Naive thymus-derived CD4-positive, alpha-beta T cell (primary cell): Measurements from ENCODE around the gene GLP1R. TPM values are rescaled to one million over a fixed set of nuclear protein-coding genes. Genes with fewer than 3 reads are reported as not detected.

Source experiments
- ATAC-seq: fragments of 150-1000 bp; cut with Tn5 transposase; 2 replicates; pipeline ENCODE4 v1.10.0; 2021; ENCODE audit warnings: mild to moderate bottlenecking, moderate library complexity
- CTCF ChIA-PET: fragments of 350-600 bp; sonication (Branson Sonifier 250); formaldehyde crosslinking; loops from one replicate; lab custom pipeline; 2021; ENCODE audit warnings: antibody characterized with exemption; lab: Charles Lee
- POLR2A ChIA-PET: fragments of 350-600 bp; sonication (Branson Sonifier 250); formaldehyde crosslinking; loops from one replicate; lab custom pipeline; 2021; ENCODE audit warnings: antibody characterized with exemption, inconsistent platforms; lab: Charles Lee
- DNase-seq, 9 donors: peaks; one replicate each; pipeline versions ENCODE4 v3.0.0 to v3.0.0-alpha.2; 2020 to 2022; ENCODE audit warnings: mixed read lengths in 1 of 9
- H3K27ac ChIP-seq: one replicate; pipeline ENCODE4 v1.7.0; 2013; ENCODE audit warnings: mild to moderate bottlenecking, low read depth, low read length, moderate library complexity
- H3K27me3 ChIP-seq, 2 donors: one replicate each; pipeline ENCODE4 v1.7.0; 2013; ENCODE audit warnings: low read length in 2 of 2, mild to moderate bottlenecking in 2 of 2, moderate library complexity in 2 of 2; ENCODE audit not compliant: control insufficient read depth in 2 of 2, insufficient read depth in 2 of 2
- H3K36me3 ChIP-seq, 3 experiments: 1 replicate in 2 of 3; 2 replicates in 1 of 3; pipeline ENCODE4 v1.7.0; 2013; ENCODE audit warnings: low read length in 3 of 3, mild to moderate bottlenecking in 3 of 3, moderate library complexity in 1 of 3; ENCODE audit not compliant: insufficient read depth in 3 of 3, control insufficient read depth in 2 of 3
- H3K4me1 ChIP-seq, 2 donors: one replicate each; pipeline ENCODE4 v1.7.0; 2013; ENCODE audit warnings: low read length in 2 of 2, mild to moderate bottlenecking in 2 of 2, moderate library complexity in 1 of 2; ENCODE audit not compliant: control insufficient read depth in 2 of 2, insufficient read depth in 2 of 2
- H3K4me3 ChIP-seq: 2 replicates; pipeline ENCODE4 v1.7.0; 2013; ENCODE audit warnings: mild to moderate bottlenecking, low read length
- H3K9me3 ChIP-seq, 3 experiments: 1 replicate in 2 of 3; 2 replicates in 1 of 3; pipeline ENCODE4 v1.7.0; 2013; ENCODE audit warnings: low read length in 3 of 3; ENCODE audit not compliant: control insufficient read depth in 2 of 3
- H3K27ac Mint-ChIP-seq, 9 donors: one replicate each; pipeline ENCODE4 v1.8.0; 2020 to 2022; ENCODE audit warnings: mixed read lengths in 9 of 9, mild to moderate bottlenecking in 8 of 9, moderate library complexity in 5 of 9, inconsistent platforms in 2 of 9
- H3K27me3 Mint-ChIP-seq, 5 donors: one replicate each; pipeline ENCODE4 v1.8.0; 2021 to 2022; ENCODE audit warnings: mixed read lengths in 5 of 5, mild to moderate bottlenecking in 1 of 5
- H3K36me3 Mint-ChIP-seq, 5 donors: one replicate each; pipeline ENCODE4 v1.8.0; 2020 to 2022; ENCODE audit warnings: mixed read lengths in 5 of 5, mild to moderate bottlenecking in 3 of 5, inconsistent platforms in 1 of 5
- H3K4me1 Mint-ChIP-seq, 7 donors: one replicate each; pipeline ENCODE4 v1.8.0; 2020 to 2022; ENCODE audit warnings: mixed read lengths in 7 of 7, mild to moderate bottlenecking in 3 of 7, inconsistent platforms in 1 of 7
- H3K4me3 Mint-ChIP-seq, 10 donors: one replicate each; pipeline ENCODE4 v1.8.0; 2020 to 2022; ENCODE audit warnings: mild to moderate bottlenecking in 10 of 10, mixed read lengths in 10 of 10, moderate library complexity in 6 of 10, inconsistent platforms in 2 of 10
- H3K9me3 Mint-ChIP-seq, 11 donors: one replicate each; pipeline ENCODE4 v1.8.0; 2020 to 2022; ENCODE audit warnings: mixed read lengths in 11 of 11, mild to moderate bottlenecking in 4 of 11, inconsistent platforms in 1 of 11, moderate library complexity in 1 of 11
- intact Hi-C, 2 donors: fragments of 100-400 bp; cut with micrococcal nuclease; formaldehyde crosslinking; loops; one replicate each; pipeline ENCODE4 v1.15.1; 2023
- polyA plus RNA-seq, 2 donors: library from polyadenylated mRNA; unstranded; fragments of 300-500 nt; fragmentation: Illumina TruSeq; gene quantifications; one replicate each; pipeline ENCODE4 v1.2.3, GENCODE V29; 2021
- total RNA-seq, 6 experiments: library from RNA in 5 of 6; stranded (reverse) in 5 of 6; gene quantifications; 1 replicate in 5 of 6; 2 replicates in 1 of 6; pipeline ENCODE4 v1.2.3 and lab custom pipeline; 2021 to 2026

The GLP1R gene
- total and polyA plus RNA-seq, 7 experiments from 2014 or later: not detected

GRCh38 chr6:39050453-39051112 lies 2.0 kb downstream of the GLP1R start:
- H3K9me3 Mint-ChIP-seq: no peaks in the 10 kb centered on the region
- H3K36me3 ChIP-seq: no peaks in the 10 kb centered on the region
- peaks cover 0 to 4% (median 0%) of the 10 kb centered on the region in 5 donors for H3K36me3 Mint-ChIP-seq
- H3K4me1 ChIP-seq: peaks cover 0 to 5% of the 10 kb centered on the region in 2 donors
- DNase-seq (no peak), ATAC-seq (no peak)
- H3K9me3 ChIP-seq: no peaks in the 10 kb centered on the region
- peaks cover 11 to 37% (median 17%) of the 10 kb centered on the region in 7 donors for H3K4me1 Mint-ChIP-seq
- CTCF ChIA-PET: interaction anchor here (1.2 kb wide), 1 partner anchor 178 kb away, joined by 3 read pairs; no protein-coding TSS in a partner anchor
- H3K27ac ChIP-seq: no peak overlapping the region
- intact Hi-C loops: no loop called here
- H3K4me3 Mint-ChIP-seq: peak overlapping the region in 1 of 10 donors; percentile 27
- POLR2A ChIA-PET: no interaction called here
- H3K27me3 Mint-ChIP-seq: peaks cover 21 to 54% (median 46%) of the 10 kb centered on the region in 5 donors
- no peak overlapping the region for H3K4me3 ChIP-seq
- H3K27ac Mint-ChIP-seq: no peak overlapping the region
- H3K27me3 ChIP-seq: peaks cover 0 to 3% of the 10 kb centered on the region in 2 donors

DNA sequence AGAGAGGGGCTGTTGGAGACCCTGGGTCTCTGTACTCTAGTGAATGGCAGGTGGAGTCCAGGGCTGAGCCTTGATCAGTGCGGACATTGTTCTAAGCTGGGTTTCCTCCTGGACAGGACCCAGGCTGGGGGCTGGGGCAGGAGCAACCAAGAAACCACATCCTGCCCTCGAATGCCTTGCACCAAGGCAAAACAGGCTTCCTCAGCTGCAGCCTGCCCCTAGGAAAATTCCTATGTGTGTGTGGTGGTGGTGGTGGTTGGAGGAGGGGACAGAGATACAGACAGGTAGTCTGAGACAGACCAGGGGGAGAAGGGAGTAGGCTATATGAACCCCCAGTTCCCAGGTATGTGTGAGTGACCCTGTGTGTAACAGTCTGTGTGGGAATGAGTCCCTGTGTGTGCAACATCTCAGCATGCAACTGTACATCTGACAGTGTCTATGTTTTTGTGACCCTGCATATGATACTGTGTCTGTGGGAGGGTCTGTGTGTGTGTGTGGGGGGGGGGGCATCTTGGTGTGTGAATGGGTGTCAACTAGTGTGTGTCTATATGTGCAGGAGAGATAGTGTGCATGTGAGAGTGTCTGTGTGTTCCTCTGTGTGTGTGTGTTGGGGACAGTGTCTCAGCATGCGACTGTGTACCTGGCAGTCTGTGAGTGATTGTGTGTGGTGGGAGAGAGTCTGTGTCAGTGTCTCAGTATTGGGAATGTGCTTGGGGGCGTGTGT lies 3.0 kb downstream of the GLP1R start:
- peaks cover 0 to 5% of the 10 kb centered on the region in 2 donors for H3K4me1 ChIP-seq
- ChIA-PET CTCF (interaction anchor here (1.2 kb wide), 1 partner anchor 179 kb away, joined by 3 read pairs; no protein-coding TSS in a partner anchor), POLR2A (no interaction called here)
- peak overlapping the region in 1 of 9 donors; percentile 12 for H3K27ac Mint-ChIP-seq
- DNase-seq: no peak
- peaks cover 20 to 51% (median 44%) of the 10 kb centered on the region in 5 donors for H3K27me3 Mint-ChIP-seq
- peaks cover 0 to 4% (median 0%) of the 10 kb centered on the region in 5 donors for H3K36me3 Mint-ChIP-seq
- no peak overlapping the region for H3K4me3 ChIP-seq
- H3K4me1 Mint-ChIP-seq: peaks cover 11 to 37% (median 17%) of the 10 kb centered on the region in 7 donors
- H3K4me3 Mint-ChIP-seq: peak overlapping the region in 1 of 10 donors; percentile 0
- no peaks in the 10 kb centered on the region for H3K36me3 ChIP-seq
- H3K27me3 ChIP-seq: peaks cover 0 to 3% of the 10 kb centered on the region in 2 donors
- H3K27ac ChIP-seq: no peak overlapping the region
- no peaks in the 10 kb centered on the region for H3K9me3 ChIP-seq
- no peaks in the 10 kb centered on the region for H3K9me3 Mint-ChIP-seq
- ATAC-seq: no peak
- intact Hi-C loops: no loop called here

DNA sequence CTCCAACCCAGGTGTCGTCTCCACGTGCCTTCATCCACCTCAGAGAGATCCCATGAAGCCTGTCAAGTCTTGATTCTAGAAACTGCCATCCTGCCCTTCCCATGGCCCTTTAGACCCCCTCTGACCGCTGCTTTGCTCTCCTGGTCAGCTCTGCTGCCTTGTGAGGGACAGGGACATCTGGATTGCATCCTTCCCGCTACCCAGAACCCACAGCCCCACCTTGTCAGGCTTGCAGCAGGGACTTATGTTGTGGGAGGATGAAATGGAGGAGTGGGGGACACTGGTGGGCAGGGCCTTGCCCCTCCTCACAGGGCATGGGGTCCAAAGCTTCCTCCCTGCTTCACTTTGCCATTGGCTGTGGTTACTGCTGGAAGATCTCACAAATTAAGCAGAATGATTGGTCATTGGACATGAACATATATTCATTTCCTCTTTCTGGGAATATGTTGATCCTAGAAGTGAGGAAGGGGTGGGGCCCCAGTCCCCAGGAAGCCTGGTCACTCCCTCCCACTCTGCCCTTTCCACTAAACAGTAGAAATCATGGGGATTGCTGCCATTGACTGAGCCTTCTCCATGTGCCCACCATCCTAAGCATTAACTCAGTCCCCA lies 4.5 kb downstream of the GLP1R start:
- H3K36me3 ChIP-seq: no peaks in the 10 kb centered on the region
- intact Hi-C loops: no loop called here
- peaks cover 7 to 36% (median 31%) of the 10 kb centered on the region in 5 donors for H3K27me3 Mint-ChIP-seq
- no peaks in the 10 kb centered on the region for H3K27me3 ChIP-seq
- H3K4me1 ChIP-seq: peaks cover 0 to 5% of the 10 kb centered on the region in 2 donors
- CTCF ChIA-PET: no interaction called here
- ATAC-seq (no peak), DNase-seq (no peak)
- POLR2A ChIA-PET: no interaction called here
- H3K27ac ChIP-seq: no peak overlapping the region
- no peaks in the 10 kb centered on the region for H3K9me3 Mint-ChIP-seq
- no peaks in the 10 kb centered on the region for H3K9me3 ChIP-seq
- peak overlapping the region in 1 of 10 donors; percentile 51 for H3K4me3 Mint-ChIP-seq
- H3K4me3 ChIP-seq: no peak overlapping the region
- no peaks in the 10 kb centered on the region for H3K36me3 Mint-ChIP-seq
- H3K4me1 Mint-ChIP-seq: peaks cover 11 to 32% (median 15%) of the 10 kb centered on the region in 7 donors
- H3K27ac Mint-ChIP-seq: no peak overlapping the region

DNA sequence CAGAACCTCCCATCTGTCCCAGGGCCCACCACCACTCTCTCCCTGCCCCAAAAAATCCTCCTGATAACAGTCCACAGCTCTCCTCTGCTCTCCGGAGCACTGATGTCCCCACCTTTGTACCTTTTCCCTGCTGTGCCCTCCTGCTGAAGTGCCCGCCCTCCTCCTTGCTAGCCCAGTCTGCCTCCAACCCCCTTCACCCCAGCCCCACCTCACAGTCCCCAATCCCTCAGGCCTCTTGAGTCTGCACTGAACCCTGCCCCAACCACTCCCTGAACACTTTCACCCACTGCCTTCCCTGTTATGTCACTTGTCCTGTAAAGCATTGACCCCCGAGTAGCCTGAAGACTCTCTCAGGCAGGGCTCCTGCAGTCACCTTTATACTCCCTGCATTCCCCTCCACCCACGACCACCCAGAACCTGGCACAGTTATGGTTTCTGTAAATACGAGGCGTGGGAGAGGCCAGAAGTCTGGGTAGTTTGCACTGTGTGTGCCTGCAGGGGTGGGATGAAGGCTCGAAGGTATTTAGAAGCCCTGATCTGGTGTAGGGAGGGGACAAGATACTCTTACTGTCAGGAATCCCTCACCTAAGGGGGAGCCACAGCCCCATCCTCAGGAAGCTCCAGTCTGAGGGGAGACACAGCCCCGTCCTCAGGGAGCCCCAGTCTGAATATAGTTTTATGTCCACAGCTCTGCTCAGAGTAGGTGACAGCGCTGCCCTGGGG lies 5.4 kb downstream of the GLP1R start:
- intact Hi-C loops: no loop called here
- Histone ChIP-seq H3K27me3 (no peaks in the 10 kb centered on the region), H3K27ac (no peak overlapping the region), H3K9me3 (no peaks in the 10 kb centered on the region), H3K4me3 (no peak overlapping the region), H3K36me3 (no peaks in the 10 kb centered on the region), H3K4me1 (peaks cover 0 to 5% of the 10 kb centered on the region in 2 donors)
- ATAC-seq: no peak
- no peak overlapping the region for H3K4me3 Mint-ChIP-seq
- peaks cover 7 to 33% (median 30%) of the 10 kb centered on the region in 5 donors for H3K27me3 Mint-ChIP-seq
- H3K27ac Mint-ChIP-seq: no peak overlapping the region
- no peaks in the 10 kb centered on the region for H3K9me3 Mint-ChIP-seq
- POLR2A ChIA-PET: no interaction called here
- H3K36me3 Mint-ChIP-seq: no peaks in the 10 kb centered on the region
- CTCF ChIA-PET: no interaction called here
- no peak for DNase-seq
- H3K4me1 Mint-ChIP-seq: peaks cover 11 to 32% (median 15%) of the 10 kb centered on the region in 7 donors

GRCh38 chr6:39054577-39055142 lies 6.1 kb downstream of the GLP1R start:
- no peaks in the 10 kb centered on the region for H3K27me3 ChIP-seq
- H3K4me1 Mint-ChIP-seq: peaks cover 7 to 29% (median 15%) of the 10 kb centered on the region in 7 donors

GRCh38 chr6:39055661-39056060 lies 7.1 kb downstream of the GLP1R start:
- no peaks in the 10 kb centered on the region for H3K36me3 Mint-ChIP-seq
- ChIA-PET CTCF (no interaction called here), POLR2A (no interaction called here)
- H3K4me1 Mint-ChIP-seq: peaks cover 7 to 20% (median 13%) of the 10 kb centered on the region in 7 donors
- no peak for ATAC-seq
- H3K9me3 Mint-ChIP-seq: no peaks in the 10 kb centered on the region
- Histone ChIP-seq H3K36me3 (no peaks in the 10 kb centered on the region), H3K27me3 (no peaks in the 10 kb centered on the region), H3K27ac (no peak overlapping the region), H3K4me1 (peaks cover 0 to 5% of the 10 kb centered on the region in 2 donors), H3K9me3 (no peaks in the 10 kb centered on the region), H3K4me3 (no peak overlapping the region)
- no peak overlapping the region for H3K27ac Mint-ChIP-seq
- intact Hi-C loops: no loop called here
- H3K27me3 Mint-ChIP-seq: peaks cover 4 to 22% (median 20%) of the 10 kb centered on the region in 5 donors
- no peak for DNase-seq
- H3K4me3 Mint-ChIP-seq: no peak overlapping the region

More at GRCh38 chr6:39054577-39055142, 6.1 kb downstream of the GLP1R start:
- Histone ChIP-seq H3K27ac (no peak overlapping the region), H3K4me3 (no peak overlapping the region), H3K36me3 (no peaks in the 10 kb centered on the region), H3K9me3 (no peaks in the 10 kb centered on the region), H3K4me1 (peaks cover 0 to 5% of the 10 kb centered on the region in 2 donors)
- no peaks in the 10 kb centered on the region for H3K9me3 Mint-ChIP-seq
- ATAC-seq (no peak), DNase-seq (no peak)
- no peak overlapping the region for H3K27ac Mint-ChIP-seq
- no peaks in the 10 kb centered on the region for H3K36me3 Mint-ChIP-seq
- ChIA-PET CTCF (no interaction called here), POLR2A (no interaction called here)
- H3K4me3 Mint-ChIP-seq: no peak overlapping the region
- peaks cover 7 to 27% (median 24%) of the 10 kb centered on the region in 5 donors for H3K27me3 Mint-ChIP-seq
- intact Hi-C loops: no loop called here
